GM19455 (cell line): ENCODE results near the gene CHD6.

Experiments used
- ATAC-seq: cut with Tn5 transposase; IDR thresholded peaks from one replicate; pipeline ENCODE4 v1.9.1; 2021; ENCODE audit not compliant: unreplicated experiment

Gene CHD6

GRCh38 chr20:41355598-41356203 lies 262.5 kb downstream of the CHD6 start:
- ATAC-seq = no peak

GRCh38 chr20:41355192-41355591 lies 263.0 kb downstream of the CHD6 start:
- no peak for ATAC-seq

- ATAC-seq = no peak
Measured at GRCh38 chr20:41353530-41353929, 264.6 kb downstream of the CHD6 start.

GRCh38 chr20:41352666-41353065 lies 265.5 kb downstream of the CHD6 start:
- no peak for ATAC-seq

- ATAC-seq = no peak
Measured at GRCh38 chr20:41352106-41352505, 266.1 kb downstream of the CHD6 start.
